Spinal cord (tissue), 10 donors: ENCODE data around the gene FRK. TPM values are rescaled to one million over a fixed set of nuclear protein-coding genes. Genes with fewer than 3 reads are reported as not detected.

ENCODE experiments used
- DNase-seq, 6 donors: peaks; one replicate each; pipeline versions ENCODE4 v3.0.0 to v3.0.0-alpha.2; 2013 to 2015; ENCODE audit warnings: low spot score in 6 of 6, low read depth in 4 of 6
- H3K27ac ChIP-seq: one replicate; pipeline ENCODE4 v1.5.1; 2013; ENCODE audit warnings: low read depth, low read length, control low read depth
- H3K27me3 ChIP-seq: one replicate; pipeline ENCODE4 v1.6.1; 2013; ENCODE audit warnings: low read length; ENCODE audit not compliant: control insufficient read depth, insufficient read depth
- H3K36me3 ChIP-seq: one replicate; pipeline ENCODE4 v1.6.1; 2013; ENCODE audit warnings: low read length; ENCODE audit not compliant: control insufficient read depth, insufficient read depth
- H3K4me1 ChIP-seq: one replicate; pipeline ENCODE4 v1.6.1; 2013; ENCODE audit warnings: low read length; ENCODE audit not compliant: control insufficient read depth, insufficient read depth
- H3K4me3 ChIP-seq: one replicate; pipeline ENCODE4 v1.5.1; 2013; ENCODE audit warnings: low read depth, low read length, control low read depth
- H3K9me3 ChIP-seq: one replicate; pipeline ENCODE4 v1.6.1; 2013; ENCODE audit warnings: low read length; ENCODE audit not compliant: control insufficient read depth, insufficient read depth
- WGBS: methylation state at CpG from one replicate; pipeline ENCODE4 v1.1.5; 2013; ENCODE audit warnings: missing lambda C conversion rate; ENCODE audit not compliant: insufficient coverage; 5-methylcytosine and 5-hydroxymethylcytosine counted together
- long read RNA-seq, 4 donors: transcript quantifications; one replicate each; lab custom pipeline, GENCODE V29; 2026
- polyA plus RNA-seq, 2 donors: library from polyadenylated mRNA; unstranded; fragments of 120-200 nt; gene quantifications; one replicate each; pipeline ENCODE4 v1.2.1, GENCODE V29; 2013; ENCODE audit not compliant: insufficient read length in 2 of 2
- total RNA-seq, 2 donors: library from RNA; depleted of rRNA in 1 of 2; stranded (reverse); fragments of 120-200 nt in 1 of 2; fragments of >200 nt in 1 of 2; gene quantifications; one replicate each; pipeline versions ENCODE4 v1.2.3 to v1.2.4, GENCODE V29; 2013 to 2014
- donor health status: healthy.

FRK gene
- total RNA-seq (1 to 10 TPM; 1.9 to 2.1 TPM), polyA plus RNA-seq (under 1 TPM; 0.43 to 0.44 TPM)
- long read RNA-seq, donor 1: 0 reads
- long read RNA-seq, donor 2: 0 reads
- long read RNA-seq, donor 3: 0 reads
- long read RNA-seq, donor 4: 0 reads

GRCh38 chr6:116060572-116061283, at the start of gene FRK:
Gene FRK (minus strand): TSS chr6:116060891. CDS start chr6:116060311, 580 bp downstream.
- H3K9me3 ChIP-seq: no peaks in the 10 kb centered on the region
- H3K27ac ChIP-seq: no peak within 1 kb of the TSS
- H3K4me3 ChIP-seq: no peak within 1 kb of the TSS
- no peaks in the 10 kb centered on the region for H3K27me3 ChIP-seq
- H3K4me1 ChIP-seq: no peaks in the 10 kb centered on the region
- no peaks in the 10 kb centered on the region for H3K36me3 ChIP-seq
- peak in 1 of 6 donors; percentile 23 for DNase-seq
- WGBS: 84% methylated on average over 5 of the region's 7 CpGs

GRCh38 chr6:116108836-116109235, 48.1 kb upstream of the FRK start:
- Histone ChIP-seq H3K27ac (no peak overlapping the region), H3K27me3 (no peaks in the 10 kb centered on the region), H3K4me3 (no peak overlapping the region), H3K9me3 (no peaks in the 10 kb centered on the region), H3K36me3 (no peaks in the 10 kb centered on the region), H3K4me1 (no peaks in the 10 kb centered on the region)
- 29% methylated on average over 1 of the region's 1 CpG for WGBS
- DNase-seq: no peak

- Histone ChIP-seq H3K4me3 (no peak overlapping the region), H3K36me3 (no peaks in the 10 kb centered on the region), H3K27me3 (no peaks in the 10 kb centered on the region), H3K9me3 (no peaks in the 10 kb centered on the region), H3K27ac (no peak overlapping the region), H3K4me1 (no peaks in the 10 kb centered on the region)
- no CpG with 5 or more reads among the region's 1 CpG for WGBS
- no peak for DNase-seq
Measured at GRCh38 chr6:116106146-116106545, 45.5 kb upstream of the FRK start.

GRCh38 chr6:116105247-116105646, 44.6 kb upstream of the FRK start:
- Histone ChIP-seq H3K27ac (no peak overlapping the region), H3K4me1 (no peaks in the 10 kb centered on the region), H3K27me3 (no peaks in the 10 kb centered on the region), H3K9me3 (no peaks in the 10 kb centered on the region), H3K36me3 (no peaks in the 10 kb centered on the region), H3K4me3 (no peak overlapping the region)
- no peak for DNase-seq
- 100% methylated on average over 1 of the region's 3 CpGs for WGBS

GRCh38 chr6:116104636-116105035, 43.9 kb upstream of the FRK start:
- Histone ChIP-seq H3K27ac (no peak overlapping the region), H3K4me3 (no peak overlapping the region), H3K27me3 (no peaks in the 10 kb centered on the region), H3K4me1 (no peaks in the 10 kb centered on the region), H3K9me3 (no peaks in the 10 kb centered on the region), H3K36me3 (no peaks in the 10 kb centered on the region)
- 89% methylated on average over 1 of the region's 1 CpG for WGBS
- no peak for DNase-seq

GRCh38 chr6:116102873-116103272, 42.2 kb upstream of the FRK start:
- Histone ChIP-seq H3K9me3 (no peaks in the 10 kb centered on the region), H3K27ac (no peak overlapping the region), H3K27me3 (no peaks in the 10 kb centered on the region), H3K4me3 (no peak overlapping the region), H3K36me3 (no peaks in the 10 kb centered on the region), H3K4me1 (no peaks in the 10 kb centered on the region)
- WGBS: 100% methylated on average over 1 of the region's 4 CpGs
- no peak for DNase-seq

GRCh38 chr6:116101790-116102189, 41.1 kb upstream of the FRK start:
- DNase-seq: no peak
- Histone ChIP-seq H3K4me1 (no peaks in the 10 kb centered on the region), H3K27me3 (no peaks in the 10 kb centered on the region), H3K4me3 (peak overlapping the region; percentile 57), H3K9me3 (no peaks in the 10 kb centered on the region), H3K27ac (no peak overlapping the region), H3K36me3 (no peaks in the 10 kb centered on the region)
- no CpG with 5 or more reads among the region's 2 CpGs for WGBS

- no peaks in the 10 kb centered on the region for H3K9me3 ChIP-seq
- whole genome bisulfite sequencing: 0% methylated on average over 5 of the region's 12 CpGs
- DNase-seq: peak in 1 of 6 donors; percentile 9
- H3K27me3 ChIP-seq: no peaks in the 10 kb centered on the region
- H3K4me3 ChIP-seq: peak overlapping the region; percentile 57
- no peaks in the 10 kb centered on the region for H3K4me1 ChIP-seq
- peak overlapping the region; percentile 82 for H3K27ac ChIP-seq
- H3K36me3 ChIP-seq: no peaks in the 10 kb centered on the region
Measured at GRCh38 chr6:116101302-116101718, 40.6 kb upstream of the FRK start.

GRCh38 chr6:116100419-116101301, 40.0 kb upstream of the FRK start, which contains the start of gene NT5DC1:
Gene NT5DC1 (plus strand): TSS chr6:116100853. CDS start chr6:116100931, 78 bp downstream.
- H3K27ac ChIP-seq: peak within 1 kb of the TSS; percentile 82
- H3K4me3 ChIP-seq: peak within 1 kb of the TSS; percentile 57
- peaks cover 3% of the 10 kb centered on the region for H3K9me3 ChIP-seq
- H3K27me3 ChIP-seq: no peaks in the 10 kb centered on the region
- H3K36me3 ChIP-seq: no peaks in the 10 kb centered on the region
- WGBS: under 1% methylated on average over 86 of the region's 87 CpGs
- DNase-seq: peak; percentile 26 to 89 (median 60)
- H3K4me1 ChIP-seq: no peaks in the 10 kb centered on the region
